Stimulated activated naive B cell treated with anti-CD40 and anti-IgM and Interleukin-4, amounts not matched to agents 10 μg/mL and 1 μg/mL and 100 μg/mL, for 72 hours (primary cell): Measurements from ENCODE around the gene PHRF1.

ENCODE experiments used
- ATAC-seq, 2 donors: fragments of 150-1000 bp; cut with Tn5 transposase; replicated peaks; 2 replicates each; pipeline ENCODE4 v1.10.0; 2021; ENCODE audit warnings: moderate library complexity in 1 of 2
- DNase-seq: peaks from one replicate; pipeline ENCODE4 v3.0.0; 2021
- H3K27ac Mint-ChIP-seq: one replicate; pipeline ENCODE4 v1.8.0; 2022; ENCODE audit warnings: mild to moderate bottlenecking, mixed read lengths
- H3K27me3 Mint-ChIP-seq, 2 donors: one replicate each; pipeline ENCODE4 v1.8.0; 2022; ENCODE audit warnings: mixed read lengths in 2 of 2
- H3K36me3 Mint-ChIP-seq, 2 donors: one replicate each; pipeline ENCODE4 v1.8.0; 2022; ENCODE audit warnings: mixed read lengths in 2 of 2, mild to moderate bottlenecking in 1 of 2
- H3K4me1 Mint-ChIP-seq, 2 donors: one replicate each; pipeline ENCODE4 v1.8.0; 2022; ENCODE audit warnings: mixed read lengths in 2 of 2, mild to moderate bottlenecking in 1 of 2
- H3K4me3 Mint-ChIP-seq, 2 donors: one replicate each; pipeline ENCODE4 v1.8.0; 2022; ENCODE audit warnings: mild to moderate bottlenecking in 2 of 2, mixed read lengths in 2 of 2, moderate library complexity in 1 of 2
- H3K9me3 Mint-ChIP-seq, 2 donors: one replicate each; pipeline ENCODE4 v1.8.0; 2022; ENCODE audit warnings: mixed read lengths in 2 of 2, mild to moderate bottlenecking in 1 of 2

The PHRF1 gene

GRCh38 chr11:635945-636510 is 59.8 kb downstream of the PHRF1 start:
- no peak for ATAC-seq
- peak overlapping the region; percentile 6 to 17 for H3K4me3 Mint-ChIP-seq
- DNase-seq = no peak
- peaks cover 28 to 42% of the 10 kb centered on the region in 2 donors for H3K27me3 Mint-ChIP-seq
- no peaks in the 10 kb centered on the region for H3K9me3 Mint-ChIP-seq
- H3K4me1 Mint-ChIP-seq = peaks cover 10 to 16% of the 10 kb centered on the region in 2 donors
- peaks cover 8 to 9% of the 10 kb centered on the region in 2 donors for H3K36me3 Mint-ChIP-seq
- H3K27ac Mint-ChIP-seq = no peak overlapping the region

- H3K4me1 Mint-ChIP-seq = peaks cover 10 to 16% of the 10 kb centered on the region in 2 donors
- peak within 1 kb of the TSS; percentile 61 to 76 for H3K4me3 Mint-ChIP-seq
- peaks cover 28 to 42% of the 10 kb centered on the region in 2 donors for H3K27me3 Mint-ChIP-seq
- peak within 1 kb of the TSS; percentile 25 for H3K27ac Mint-ChIP-seq
- peaks cover 8 to 12% of the 10 kb centered on the region in 2 donors for H3K36me3 Mint-ChIP-seq
- H3K9me3 Mint-ChIP-seq = no peaks in the 10 kb centered on the region
- DNase-seq (no peak), ATAC-seq (peak in 1 of 2 donors; percentile 17)
Measured at GRCh38 chr11:636511-637332, 60.5 kb downstream of the PHRF1 start, which contains the start of gene DRD4. Gene DRD4, plus strand, starts transcription at chr11:637269. Its CDS starts 36 bp downstream, at chr11:637305.

GRCh38 chr11:637333-637592 is 61.0 kb downstream of the PHRF1 start:
- Mint-ChIP-seq H3K36me3 (peaks cover 12 to 16% of the 10 kb centered on the region in 2 donors), H3K4me1 (peaks cover 10 to 16% of the 10 kb centered on the region in 2 donors), H3K4me3 (peak overlapping the region; percentile 61 to 76), H3K9me3 (no peaks in the 10 kb centered on the region), H3K27ac (no peak overlapping the region), H3K27me3 (peaks cover 28 to 42% of the 10 kb centered on the region in 2 donors)
- ATAC-seq (no peak), DNase-seq (no peak)

GRCh38 chr11:637593-638521 is 61.6 kb downstream of the PHRF1 start:
- peaks cover 10 to 16% of the 10 kb centered on the region in 2 donors for H3K4me1 Mint-ChIP-seq
- H3K4me3 Mint-ChIP-seq = peak overlapping the region; percentile 61 to 76
- H3K27me3 Mint-ChIP-seq = peaks cover 28 to 42% of the 10 kb centered on the region in 2 donors
- no peaks in the 10 kb centered on the region for H3K9me3 Mint-ChIP-seq
- peak overlapping the region; percentile 25 for H3K27ac Mint-ChIP-seq
- ATAC-seq (no peak), DNase-seq (no peak)
- H3K36me3 Mint-ChIP-seq = peaks cover 15 to 16% of the 10 kb centered on the region in 2 donors

- DNase-seq = no peak
- Mint-ChIP-seq H3K27ac (no peak overlapping the region), H3K9me3 (no peaks in the 10 kb centered on the region), H3K4me3 (peak overlapping the region; percentile 11 to 18), H3K36me3 (peaks cover 12 to 16% of the 10 kb centered on the region in 2 donors), H3K27me3 (peaks cover 28 to 42% of the 10 kb centered on the region in 2 donors), H3K4me1 (peaks cover 10 to 16% of the 10 kb centered on the region in 2 donors)
- no peak for ATAC-seq
Measured at GRCh38 chr11:638631-639331, 62.5 kb downstream of the PHRF1 start.

GRCh38 chr11:639332-639955 is 63.2 kb downstream of the PHRF1 start:
- Mint-ChIP-seq H3K9me3 (no peaks in the 10 kb centered on the region), H3K27ac (no peak overlapping the region), H3K36me3 (peaks cover 12 to 16% of the 10 kb centered on the region in 2 donors), H3K4me3 (peak overlapping the region; percentile 29 to 30), H3K4me1 (peaks cover 10 to 16% of the 10 kb centered on the region in 2 donors), H3K27me3 (peaks cover 28 to 42% of the 10 kb centered on the region in 2 donors)
- DNase-seq = no peak
- ATAC-seq = peak; percentile 8 to 15

GRCh38 chr11:640021-640706 is 63.9 kb downstream of the PHRF1 start:
- Mint-ChIP-seq H3K36me3 (peaks cover 12 to 16% of the 10 kb centered on the region in 2 donors), H3K4me3 (peak overlapping the region; percentile 71 to 78), H3K4me1 (peaks cover 10 to 16% of the 10 kb centered on the region in 2 donors), H3K9me3 (no peaks in the 10 kb centered on the region), H3K27ac (peak overlapping the region; percentile 88), H3K27me3 (peaks cover 28 to 42% of the 10 kb centered on the region in 2 donors)
- ATAC-seq = peak; percentile 61 to 66
- DNase-seq = no peak

GRCh38 chr11:641806-642370 is 65.6 kb downstream of the PHRF1 start:
- H3K27me3 Mint-ChIP-seq = peaks cover 21 to 27% of the 10 kb centered on the region in 2 donors
- peak overlapping the region; percentile 56 for H3K27ac Mint-ChIP-seq
- peaks cover 10 to 22% of the 10 kb centered on the region in 2 donors for H3K4me1 Mint-ChIP-seq
- H3K9me3 Mint-ChIP-seq = no peaks in the 10 kb centered on the region
- no peak for ATAC-seq
- H3K4me3 Mint-ChIP-seq = no peak overlapping the region
- H3K36me3 Mint-ChIP-seq = peaks cover 12 to 26% of the 10 kb centered on the region in 2 donors
- no peak for DNase-seq

GRCh38 chr11:643366-643765 is 67.1 kb downstream of the PHRF1 start:
- H3K9me3 Mint-ChIP-seq = no peaks in the 10 kb centered on the region
- no peak overlapping the region for H3K4me3 Mint-ChIP-seq
- peaks cover 14 to 28% of the 10 kb centered on the region in 2 donors for H3K36me3 Mint-ChIP-seq
- no peak for DNase-seq
- peaks cover 12 to 14% of the 10 kb centered on the region in 2 donors for H3K27me3 Mint-ChIP-seq
- ATAC-seq = no peak
- no peak overlapping the region for H3K27ac Mint-ChIP-seq
- peaks cover 5 to 19% of the 10 kb centered on the region in 2 donors for H3K4me1 Mint-ChIP-seq

GRCh38 chr11:643849-644738 is 67.8 kb downstream of the PHRF1 start:
- H3K36me3 Mint-ChIP-seq = peaks cover 16 to 34% of the 10 kb centered on the region in 2 donors
- no peak for ATAC-seq
- no peak overlapping the region for H3K27ac Mint-ChIP-seq

GRCh38 chr11:645536-645935 is 69.3 kb downstream of the PHRF1 start:
- no peak for DNase-seq
- Mint-ChIP-seq H3K4me1 (peaks cover 2 to 14% of the 10 kb centered on the region in 2 donors), H3K27ac (no peak overlapping the region), H3K9me3 (no peaks in the 10 kb centered on the region), H3K4me3 (no peak overlapping the region), H3K27me3 (peaks cover under 1 to 2% of the 10 kb centered on the region in 2 donors), H3K36me3 (peaks cover 16 to 37% of the 10 kb centered on the region in 2 donors)
- no peak for ATAC-seq

More at GRCh38 chr11:643849-644738, 67.8 kb downstream of the PHRF1 start:
- Mint-ChIP-seq H3K27me3 (peaks cover 5 to 8% of the 10 kb centered on the region in 2 donors), H3K4me1 (peaks cover 5 to 19% of the 10 kb centered on the region in 2 donors), H3K4me3 (no peak overlapping the region), H3K9me3 (no peaks in the 10 kb centered on the region)
- DNase-seq = no peak

- H3K36me3 Mint-ChIP-seq = peaks cover 16 to 36% of the 10 kb centered on the region in 2 donors
- ATAC-seq = no peak
Measured at GRCh38 chr11:646214-646613, 69.9 kb downstream of the PHRF1 start.

More at GRCh38 chr11:646214-646613, 69.9 kb downstream of the PHRF1 start:
- no peaks in the 10 kb centered on the region for H3K27me3 Mint-ChIP-seq
- no peak overlapping the region for H3K27ac Mint-ChIP-seq
- no peak overlapping the region for H3K4me3 Mint-ChIP-seq
- no peaks in the 10 kb centered on the region for H3K9me3 Mint-ChIP-seq
- H3K4me1 Mint-ChIP-seq = peaks cover 0 to 11% of the 10 kb centered on the region in 2 donors
- DNase-seq = no peak
